GM12892 (cell line): Measurements from ENCODE around the gene EDN2.

Experiments
- POLR2A ChIP-seq: IDR thresholded peaks from 2 replicates; pipeline ENCODE4 v1.6.1; 2011; ENCODE audit warnings: low read depth, low read length, control low read depth
- POLR2AphosphoS5 ChIP-seq: IDR thresholded peaks from 2 replicates; pipeline ENCODE4 v1.6.1; 2011; ENCODE audit warnings: low read depth, low read length, control low read depth

GRCh38 chr1:41503538-41504113 lies 19.1 kb upstream of the EDN2 start:
- no peak for TF ChIP-seq POLR2A
- TF ChIP-seq POLR2AphosphoS5: no peak
